Measurements from ENCODE around the gene PPP1R14C. TPM values are rescaled to one million over a fixed set of nuclear protein-coding genes. Genes with fewer than 3 reads are reported as not detected.
"Not testable (repeated sequence)": the region's sequence is repeated elsewhere in the genome, so short reads cannot be mapped to it uniquely, and the experiment has no call there.

The PPP1R14C gene
- total RNA-seq, 1 donor from 2014 or later, result 0.98 TPM

DNA sequence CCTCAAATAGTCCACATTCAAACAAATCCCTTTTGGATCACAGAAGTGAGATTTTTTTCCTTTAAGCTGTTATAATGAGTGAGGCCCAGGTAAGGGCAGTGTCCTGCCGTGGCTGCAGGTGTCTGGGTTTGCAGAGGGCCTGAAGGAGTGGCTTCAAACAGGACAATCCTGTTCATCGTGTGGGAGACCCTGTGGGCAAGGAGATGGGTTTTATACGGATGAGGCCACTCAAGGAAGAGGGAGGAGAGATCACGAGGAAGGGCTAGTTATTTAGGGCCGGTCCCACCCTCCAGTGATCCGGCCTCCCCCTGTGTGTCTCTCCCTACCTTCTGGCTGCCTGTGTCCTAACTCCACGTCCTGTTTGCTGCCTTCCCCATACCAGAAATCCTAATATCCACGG lies 33.8 kb downstream of the PPP1R14C start:
- Mint-ChIP-seq H3K4me1 (ENCODE audit: low read depth) (peaks cover 13% of the 10 kb centered on the region), H3K36me3 (ENCODE audit: insufficient read depth) (no peaks in the 10 kb centered on the region), H3K4me3 (ENCODE audit: low read depth) (no peak overlapping the region), H3K9me3 (ENCODE audit: low read depth) (no peaks in the 10 kb centered on the region), H3K27ac (peak overlapping the region; percentile 4), H3K27me3 (peaks cover 11% of the 10 kb centered on the region)
- DNase-seq (ENCODE audit: low spot score, unreplicated experiment), result no peak
- TF ChIP-seq, protein P1, sequence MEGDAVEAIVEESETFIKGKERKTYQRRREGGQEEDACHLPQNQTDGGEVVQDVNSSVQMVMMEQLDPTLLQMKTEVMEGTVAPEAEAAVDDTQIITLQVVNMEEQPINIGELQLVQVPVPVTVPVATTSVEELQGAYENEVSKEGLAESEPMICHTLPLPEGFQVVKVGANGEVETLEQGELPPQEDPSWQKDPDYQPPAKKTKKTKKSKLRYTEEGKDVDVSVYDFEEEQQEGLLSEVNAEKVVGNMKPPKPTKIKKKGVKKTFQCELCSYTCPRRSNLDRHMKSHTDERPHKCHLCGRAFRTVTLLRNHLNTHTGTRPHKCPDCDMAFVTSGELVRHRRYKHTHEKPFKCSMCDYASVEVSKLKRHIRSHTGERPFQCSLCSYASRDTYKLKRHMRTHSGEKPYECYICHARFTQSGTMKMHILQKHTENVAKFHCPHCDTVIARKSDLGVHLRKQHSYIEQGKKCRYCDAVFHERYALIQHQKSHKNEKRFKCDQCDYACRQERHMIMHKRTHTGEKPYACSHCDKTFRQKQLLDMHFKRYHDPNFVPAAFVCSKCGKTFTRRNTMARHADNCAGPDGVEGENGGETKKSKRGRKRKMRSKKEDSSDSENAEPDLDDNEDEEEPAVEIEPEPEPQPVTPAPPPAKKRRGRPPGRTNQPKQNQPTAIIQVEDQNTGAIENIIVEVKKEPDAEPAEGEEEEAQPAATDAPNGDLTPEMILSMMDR (IDR thresholded peaks at IDR 0.05; ENCODE audit: unreplicated experiment), result no peak

DNA sequence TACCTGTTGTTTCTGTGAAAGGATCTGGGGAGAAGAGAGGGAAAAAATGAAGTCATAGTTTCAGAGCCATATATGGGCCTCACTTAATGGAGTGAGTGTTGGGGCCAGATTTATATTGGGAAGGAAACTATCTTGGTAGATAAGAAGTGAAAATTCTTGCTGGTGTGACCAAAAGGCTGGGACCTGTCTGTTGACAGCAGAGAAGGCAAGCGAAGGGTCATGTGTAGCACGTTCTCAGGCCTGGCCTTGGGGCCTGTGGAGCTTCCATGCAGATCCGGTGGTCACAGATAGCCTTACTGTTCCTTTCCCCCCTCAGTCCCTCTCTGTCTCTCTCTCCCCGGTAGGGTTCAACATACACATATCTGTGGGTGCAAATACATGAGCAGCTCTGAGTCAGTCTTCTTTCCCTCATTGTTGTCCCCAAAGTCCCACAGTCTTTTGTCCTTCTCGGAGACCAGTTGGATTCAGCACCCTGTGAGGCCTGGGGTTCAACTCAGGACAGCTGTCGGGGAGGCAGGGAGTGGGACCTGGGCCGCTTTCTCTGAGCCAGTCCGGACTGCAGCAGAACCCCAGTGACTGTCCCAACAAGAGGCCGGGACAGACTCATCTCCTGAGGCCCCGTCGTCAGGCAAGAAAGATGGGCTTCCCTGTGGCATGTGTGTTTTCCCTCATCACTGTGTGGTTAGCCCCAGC lies 34.6 kb downstream of the PPP1R14C start:
- peak overlapping the region; percentile 83 for H3K27ac Mint-ChIP-seq
- no peaks in the 10 kb centered on the region for H3K9me3 Mint-ChIP-seq (ENCODE audit: low read depth)

GRCh38 chr6:150177952-150178520 lies 35.2 kb downstream of the PPP1R14C start:
- H3K4me3 Mint-ChIP-seq (ENCODE audit: low read depth), result no peak overlapping the region
- peak overlapping the region; percentile 41 for H3K27ac Mint-ChIP-seq
- H3K4me1 Mint-ChIP-seq (ENCODE audit: low read depth), result peaks cover 13% of the 10 kb centered on the region
- no peak for DNase-seq (ENCODE audit: low spot score, unreplicated experiment)
- H3K27me3 Mint-ChIP-seq, result peaks cover 9% of the 10 kb centered on the region
- no peaks in the 10 kb centered on the region for H3K36me3 Mint-ChIP-seq (ENCODE audit: insufficient read depth)
- TF ChIP-seq, protein P1 (IDR thresholded peaks at IDR 0.05; ENCODE audit: unreplicated experiment), result no peak
- H3K9me3 Mint-ChIP-seq (ENCODE audit: low read depth), result no peaks in the 10 kb centered on the region

More for the DNA sequence above, 34.6 kb downstream of the PPP1R14C start:
- H3K36me3 Mint-ChIP-seq (ENCODE audit: insufficient read depth), result no peaks in the 10 kb centered on the region
- H3K4me3 Mint-ChIP-seq (ENCODE audit: low read depth), result no peak overlapping the region
- DNase-seq (ENCODE audit: low spot score, unreplicated experiment), result no peak
- H3K4me1 Mint-ChIP-seq (ENCODE audit: low read depth), result peaks cover 13% of the 10 kb centered on the region
- H3K27me3 Mint-ChIP-seq, result peaks cover 9% of the 10 kb centered on the region
- TF ChIP-seq, protein P1 (IDR thresholded peaks at IDR 0.05; ENCODE audit: unreplicated experiment), result no peak

GRCh38 chr6:150179030-150179429 lies 36.2 kb downstream of the PPP1R14C start:
- Mint-ChIP-seq H3K27me3 (peaks cover 4% of the 10 kb centered on the region), H3K9me3 (ENCODE audit: low read depth) (no peaks in the 10 kb centered on the region), H3K4me1 (ENCODE audit: low read depth) (peaks cover 13% of the 10 kb centered on the region), H3K36me3 (ENCODE audit: insufficient read depth) (no peaks in the 10 kb centered on the region), H3K27ac (peak overlapping the region; percentile 34), H3K4me3 (ENCODE audit: low read depth) (no peak overlapping the region)
- TF ChIP-seq, protein P1 (IDR thresholded peaks at IDR 0.05; ENCODE audit: unreplicated experiment), result no peak
- DNase-seq (ENCODE audit: low spot score, unreplicated experiment), result no peak

DNA sequence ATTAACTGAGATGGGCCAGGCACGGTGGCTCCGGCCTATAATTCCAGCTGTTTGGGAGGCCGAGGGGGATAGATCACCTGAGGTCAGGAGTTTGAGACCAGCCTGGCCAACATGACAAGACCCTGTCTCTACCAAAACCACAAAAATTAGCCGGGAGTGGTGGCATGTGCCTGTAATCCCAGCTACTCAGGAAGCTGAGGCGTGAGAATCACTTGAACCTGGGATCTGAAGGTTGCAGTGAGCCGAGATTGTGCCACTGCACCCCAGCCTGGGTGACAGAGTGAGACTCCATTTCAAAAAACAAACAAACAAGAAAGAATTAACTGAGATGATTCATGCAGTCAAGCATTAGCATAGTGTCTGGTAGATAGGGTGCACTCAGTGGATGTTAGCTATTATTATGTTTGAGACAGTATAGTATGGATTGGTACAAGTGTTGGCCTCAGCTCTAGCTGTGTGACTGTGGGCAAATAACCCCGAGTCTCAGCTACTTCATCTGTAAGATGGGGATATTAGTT lies 37.1 kb downstream of the PPP1R14C start:
- not testable (repeated sequence) for H3K9me3 Mint-ChIP-seq (ENCODE audit: low read depth); H3K36me3 Mint-ChIP-seq (ENCODE audit: insufficient read depth); H3K4me3 Mint-ChIP-seq (ENCODE audit: low read depth); DNase-seq (ENCODE audit: low spot score, unreplicated experiment); H3K27ac Mint-ChIP-seq; H3K27me3 Mint-ChIP-seq
- peaks cover 13% of the 10 kb centered on the region for H3K4me1 Mint-ChIP-seq (ENCODE audit: low read depth)
